CD4-positive, alpha-beta T cell (primary cell): ENCODE data around the gene PAIP1. TPM values are rescaled to one million over a fixed set of nuclear protein-coding genes. Genes with fewer than 3 reads are reported as not detected.
"Not testable (repeated sequence)": the region's sequence is repeated elsewhere in the genome, so short reads cannot be mapped to it uniquely, and the experiment has no call there.

ENCODE experiments used
- ATAC-seq: fragments of 200-7000 bp; cut with Tn5 transposase; one replicate; pipeline ENCODE4 v1.10.0; 2022; ENCODE audit warnings: mild to moderate bottlenecking; ENCODE audit not compliant: poor library complexity
- CTCF ChIA-PET: fragments of 350-600 bp; sonication (Branson Sonifier 250); formaldehyde crosslinking; loops from one replicate; lab custom pipeline; 2021; ENCODE audit warnings: antibody characterized with exemption, inconsistent platforms; lab: Charles Lee
- POLR2A ChIA-PET: fragments of 350-600 bp; sonication (Branson Sonifier 250); formaldehyde crosslinking; loops from one replicate; lab custom pipeline; 2021; ENCODE audit warnings: antibody characterized with exemption, inconsistent platforms; lab: Charles Lee
- DNase-seq, 14 experiments: peaks; one replicate each; pipeline ENCODE4 v3.0.0-alpha.2; 2013 to 2020; ENCODE audit warnings: mixed read lengths in 2 of 14
- H3K27ac ChIP-seq, 2 donors: one replicate each; pipeline versions ENCODE4 v1.5.1 to v1.7.0; 2013; ENCODE audit warnings: low read length in 2 of 2, low read depth in 1 of 2, mild to moderate bottlenecking in 1 of 2
- H3K27me3 ChIP-seq, 2 experiments: 1 replicate in 1 of 2; 2 replicates in 1 of 2; pipeline versions ENCODE4 v1.6.1 to v1.7.0; 2013; ENCODE audit warnings: low read length in 2 of 2, control low read depth in 1 of 2, mild to moderate bottlenecking in 1 of 2, moderate library complexity in 1 of 2; ENCODE audit not compliant: insufficient read depth in 2 of 2, control insufficient read depth in 1 of 2
- H3K36me3 ChIP-seq: one replicate; pipeline ENCODE4 v1.6.1; 2013; ENCODE audit warnings: low read length, control low read depth; ENCODE audit not compliant: insufficient read depth
- H3K4me1 ChIP-seq: one replicate; pipeline ENCODE4 v1.6.1; 2013; ENCODE audit warnings: low read length, control low read depth; ENCODE audit not compliant: insufficient read depth
- H3K4me3 ChIP-seq: one replicate; pipeline ENCODE4 v1.5.1; 2013; ENCODE audit warnings: mild to moderate bottlenecking, low read length, moderate library complexity
- H3K9me3 ChIP-seq, 2 experiments: 1 replicate in 1 of 2; 2 replicates in 1 of 2; pipeline versions ENCODE4 v1.6.1 to v1.7.0; 2013; ENCODE audit warnings: low read length in 2 of 2, mild to moderate bottlenecking in 2 of 2, control low read depth in 1 of 2, moderate library complexity in 1 of 2; ENCODE audit not compliant: control insufficient read depth in 1 of 2, insufficient read depth in 1 of 2
- H3K27ac Mint-ChIP-seq: one replicate; pipeline ENCODE4 v1.8.0; 2020; ENCODE audit warnings: mixed read lengths
- H3K27me3 Mint-ChIP-seq: one replicate; pipeline ENCODE4 v1.8.0; 2021; ENCODE audit warnings: mixed read lengths
- H3K36me3 Mint-ChIP-seq: one replicate; pipeline ENCODE4 v1.8.0; 2021; ENCODE audit warnings: low read depth, mixed read lengths
- H3K4me1 Mint-ChIP-seq: one replicate; pipeline ENCODE4 v1.8.0; 2021; ENCODE audit warnings: low read depth, mixed read lengths
- H3K4me3 Mint-ChIP-seq: one replicate; pipeline ENCODE4 v1.8.0; 2020; ENCODE audit warnings: mild to moderate bottlenecking, mixed read lengths
- H3K9me3 Mint-ChIP-seq: one replicate; pipeline ENCODE4 v1.8.0; 2020; ENCODE audit warnings: mixed read lengths
- CTCF ChIP-seq: fragments of 200-600 bp; IDR thresholded peaks from one replicate; pipeline ENCODE4 v1.8.0; 2022; ENCODE audit warnings: antibody characterized with exemption, mild to moderate bottlenecking
- intact Hi-C, 2 experiments: fragments of 100-400 bp; cut with DNase I in 1 of 2; cut with micrococcal nuclease in 1 of 2; formaldehyde crosslinking; loops; one replicate each; pipeline versions ENCODE4 v1.15.1 to v1.9.0; 2023 to 2025; cut with DNase I, micrococcal nuclease
- total RNA-seq, 174 experiments: library from RNA in 2 of 174; stranded (reverse) in 2 of 174; gene quantifications; one replicate each; pipeline ENCODE4 v1.2.3 and lab custom pipeline; 2021 to 2026

The PAIP1 gene
- total RNA-seq, 2 experiments from 2014 or later, result 33.9 to 35.1 TPM

GRCh38 chr5:43551731-43552130, 5.1 kb downstream of the PAIP1 start:
- CTCF ChIA-PET, result interaction anchor here (0.7 to 1.6 kb wide), 2 partner anchors 51 to 80 kb away, joined by 3 read pairs; no protein-coding TSS in a partner anchor

GRCh38 chr5:43549272-43549671, 7.6 kb downstream of the PAIP1 start:
- H3K4me3 ChIP-seq, H3K4me3 Mint-ChIP-seq, intact Hi-C loops, H3K9me3 ChIP-seq, POLR2A ChIA-PET, DNase-seq, CTCF ChIA-PET, H3K27ac Mint-ChIP-seq, H3K27ac ChIP-seq, H3K27me3 Mint-ChIP-seq, ATAC-seq, H3K9me3 Mint-ChIP-seq, H3K27me3 ChIP-seq, H3K4me1 ChIP-seq: not testable (repeated sequence)
- Mint-ChIP-seq H3K4me1 (peaks cover 22% of the 10 kb centered on the region), H3K36me3 (peaks cover 51% of the 10 kb centered on the region)
- H3K36me3 ChIP-seq, result peaks cover 78% of the 10 kb centered on the region

More at GRCh38 chr5:43551731-43552130, 5.1 kb downstream of the PAIP1 start:
- Mint-ChIP-seq H3K27ac (no peak overlapping the region), H3K27me3 (no peaks in the 10 kb centered on the region), H3K4me1 (peaks cover 10% of the 10 kb centered on the region), H3K9me3 (no peaks in the 10 kb centered on the region), H3K4me3 (no peak overlapping the region), H3K36me3 (peaks cover 26% of the 10 kb centered on the region)
- ATAC-seq, result no peak
- no peak for TF ChIP-seq CTCF
- H3K4me1 ChIP-seq, result peaks cover 17% of the 10 kb centered on the region
- no peaks in the 10 kb centered on the region for H3K27me3 ChIP-seq
- H3K9me3 ChIP-seq, result no peaks in the 10 kb centered on the region
- no peak overlapping the region for H3K27ac ChIP-seq
- POLR2A ChIA-PET, result interaction anchor here (10.5 kb wide), 1 partner anchor 67 kb away, joined by 163 read pairs; the partner anchor contains the start of gene TMEM267
- DNase-seq, result no peak
- H3K36me3 ChIP-seq, result peaks cover 63% of the 10 kb centered on the region
- intact Hi-C loops, result loop anchor here in 1 of 2 experiments (2.0 to 10.0 kb wide), 3 partner anchors 35 to 557 kb away; partner anchors contain the start of gene ZNF131
- no peak overlapping the region for H3K4me3 ChIP-seq

- H3K36me3 ChIP-seq, result peaks cover 77% of the 10 kb centered on the region
- Mint-ChIP-seq H3K4me1 (peaks cover 25% of the 10 kb centered on the region), H3K9me3 (no peaks in the 10 kb centered on the region), H3K36me3 (peaks cover 60% of the 10 kb centered on the region), H3K27ac (no peak overlapping the region), H3K27me3 (no peaks in the 10 kb centered on the region), H3K4me3 (no peak overlapping the region)
- H3K4me1 ChIP-seq, result peaks cover 2% of the 10 kb centered on the region
- intact Hi-C loops, result no loop called here
- H3K27ac ChIP-seq, result no peak overlapping the region
- ATAC-seq, result no peak
- ChIA-PET CTCF (no interaction called here), POLR2A (interaction anchor here (0.9 kb wide), 1 partner anchor 64 kb away, joined by 4 read pairs; the partner anchor contains the start of gene TMEM267)
- H3K4me3 ChIP-seq, result no peak overlapping the region
- no peak for TF ChIP-seq CTCF
- no peak for DNase-seq
- H3K27me3 ChIP-seq, result no peaks in the 10 kb centered on the region
- no peaks in the 10 kb centered on the region for H3K9me3 ChIP-seq
Measured at GRCh38 chr5:43548358-43548757, 8.5 kb downstream of the PAIP1 start.

DNA sequence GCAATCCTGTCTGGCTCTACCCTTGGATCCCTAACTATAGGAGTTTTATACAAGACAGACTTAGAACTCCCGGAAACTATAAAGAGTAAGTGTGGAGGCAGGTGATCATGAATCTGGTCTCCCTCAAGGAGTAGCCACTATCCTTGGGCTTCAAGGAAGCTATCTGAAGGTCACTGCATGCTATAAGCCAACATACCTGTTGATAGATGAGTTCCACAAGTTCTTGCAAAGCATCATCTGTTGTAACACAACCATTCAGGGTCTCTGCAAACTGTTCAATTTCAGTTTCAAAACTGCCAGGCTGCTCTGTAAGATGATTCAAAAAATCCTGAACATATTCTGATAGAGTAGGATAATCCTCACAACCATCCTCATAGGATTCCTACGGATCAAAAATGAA, 9.3 kb downstream of the PAIP1 start:
- H3K27me3 Mint-ChIP-seq, result no peaks in the 10 kb centered on the region
- intact Hi-C loops, result no loop called here

More for the DNA sequence above, 9.3 kb downstream of the PAIP1 start:
- H3K4me3 ChIP-seq, result no peak overlapping the region
- ATAC-seq (no peak), DNase-seq (no peak)
- no peaks in the 10 kb centered on the region for H3K9me3 ChIP-seq
- H3K4me1 ChIP-seq, result no peaks in the 10 kb centered on the region
- CTCF ChIA-PET, result no interaction called here
- TF ChIP-seq CTCF, result no peak
- Mint-ChIP-seq H3K4me1 (peaks cover 25% of the 10 kb centered on the region), H3K9me3 (no peaks in the 10 kb centered on the region), H3K27ac (no peak overlapping the region), H3K4me3 (no peak overlapping the region), H3K36me3 (peaks cover 68% of the 10 kb centered on the region)
- no peak overlapping the region for H3K27ac ChIP-seq
- peaks cover 77% of the 10 kb centered on the region for H3K36me3 ChIP-seq
- POLR2A ChIA-PET, result interaction anchor here (3.0 kb wide), 1 partner anchor 63 kb away, joined by 11 read pairs; the partner anchor contains the start of gene TMEM267
- no peaks in the 10 kb centered on the region for H3K27me3 ChIP-seq
